Measurements from ENCODE around the gene WDR31. TPM values are rescaled to one million over a fixed set of nuclear protein-coding genes. Genes with fewer than 3 reads are reported as not detected.

WDR31 gene
- total RNA-seq, 4 donors from 2014 or later, result 0.60 to 2.0 (median 0.90) TPM

GRCh38 chr9:113328045-113328782 lies 11.9 kb downstream of the WDR31 start:
- DNase-seq (ENCODE audit: low spot score) (no peak), ATAC-seq (ENCODE audit: low FRiP score) (no peak)
- no peak for TF ChIP-seq CTCF (IDR thresholded peaks at IDR 0.05)

- no peak for ATAC-seq (ENCODE audit: low FRiP score)
These were observed 13.8 kb downstream of the WDR31 start for GRCh38 chr9:113326230-113326629.

GRCh38 chr9:113322671-113323070 lies 17.4 kb downstream of the WDR31 start:
- no peak for DNase-seq (ENCODE audit: low spot score)
- no peak for ATAC-seq (ENCODE audit: low FRiP score)
- TF ChIP-seq CTCF (IDR thresholded peaks at IDR 0.05), result no peak

More at GRCh38 chr9:113326230-113326629, 13.8 kb downstream of the WDR31 start:
- no peak for TF ChIP-seq CTCF (IDR thresholded peaks at IDR 0.05)
- no peak for DNase-seq (ENCODE audit: low spot score)

GRCh38 chr9:113320051-113320450 lies 20.0 kb downstream of the WDR31 start:
- no peak for ATAC-seq (ENCODE audit: low FRiP score)
- DNase-seq (ENCODE audit: low spot score), result no peak
- no peak for TF ChIP-seq CTCF (IDR thresholded peaks at IDR 0.05)

GRCh38 chr9:113319054-113319453 lies 21.0 kb downstream of the WDR31 start:
- ATAC-seq (ENCODE audit: low FRiP score) (no peak), DNase-seq (ENCODE audit: low spot score) (no peak)
- no peak for TF ChIP-seq CTCF (IDR thresholded peaks at IDR 0.05)

- no peak for TF ChIP-seq CTCF (IDR thresholded peaks at IDR 0.05)
- DNase-seq (ENCODE audit: low spot score), result no peak
- ATAC-seq (ENCODE audit: low FRiP score), result no peak
These were observed 22.3 kb downstream of the WDR31 start for GRCh38 chr9:113317777-113318176.

GRCh38 chr9:113316030-113316429 lies 24.0 kb downstream of the WDR31 start:
- no peak for DNase-seq (ENCODE audit: low spot score)
- no peak for ATAC-seq (ENCODE audit: low FRiP score)
- no peak for TF ChIP-seq CTCF (IDR thresholded peaks at IDR 0.05)

Data from omental fat pad (tissue), 4 donors.